CD14-positive monocyte (primary cell): ENCODE results near the gene PELI2. TPM values are rescaled to one million over a fixed set of nuclear protein-coding genes. Genes with fewer than 3 reads are reported as not detected.

Experiments used
- DNase-seq, 3 donors: peaks; one replicate each; pipeline ENCODE4 v3.0.0-alpha.2; 2011 to 2022
- H2AFZ ChIP-seq: 2 replicates; pipeline ENCODE4 v1.6.0; 2012; ENCODE audit warnings: mild to moderate bottlenecking, low read depth, low read length, inconsistent platforms; ENCODE audit not compliant: insufficient read depth, poor library complexity, severe bottlenecking
- H3K27ac ChIP-seq, 2 donors: 1 replicate in 1 of 2; 2 replicates in 1 of 2; pipeline ENCODE4 v1.5.1; 2012 to 2013; ENCODE audit warnings: low read length in 2 of 2, control low read depth in 1 of 2, inconsistent platforms in 1 of 2, low read depth in 1 of 2, mild to moderate bottlenecking in 1 of 2
- H3K27me3 ChIP-seq, 2 donors: one replicate each; pipeline versions ENCODE4 v1.6.0 to v1.6.1; 2011 to 2013; ENCODE audit warnings: low read length in 2 of 2; ENCODE audit not compliant: control insufficient read depth in 2 of 2, insufficient read depth in 2 of 2
- H3K36me3 ChIP-seq, 2 donors: replicated peaks in 1 of 2; 1 replicate in 1 of 2; 2 replicates in 1 of 2; pipeline versions ENCODE4 v1.5.1 to v1.6.1; 2012 to 2013; ENCODE audit warnings: low read length in 2 of 2, control low read depth in 1 of 2, inconsistent platforms in 1 of 2, mild to moderate bottlenecking in 1 of 2; ENCODE audit not compliant: insufficient read depth in 2 of 2, control insufficient read depth in 1 of 2
- H3K4me1 ChIP-seq, 2 donors: 1 replicate in 1 of 2; 2 replicates in 1 of 2; pipeline versions ENCODE4 v1.5.1 to v1.6.1; 2012 to 2013; ENCODE audit warnings: low read length in 2 of 2, control low read depth in 1 of 2, inconsistent platforms in 1 of 2, mild to moderate bottlenecking in 1 of 2, moderate library complexity in 1 of 2; ENCODE audit not compliant: insufficient read depth in 2 of 2, control insufficient read depth in 1 of 2
- H3K4me2 ChIP-seq: replicated peaks from 2 replicates; pipeline ENCODE3; 2012; ENCODE audit warnings: low read length, moderate library complexity, mild to moderate bottlenecking; ENCODE audit not compliant: poor library complexity, severe bottlenecking; ENCODE audit errors: extremely low read depth
- H3K4me3 ChIP-seq, 3 experiments: fragments of 200-600 bp in 1 of 3; sonication (generic) in 1 of 3; replicated peaks in 1 of 3; 1 replicate in 2 of 3; 2 replicates in 1 of 3; pipeline ENCODE4 v1.5.1; 2011 to 2013; ENCODE audit warnings: low read length in 3 of 3, mild to moderate bottlenecking in 3 of 3, control low read depth in 2 of 3, low read depth in 2 of 3, inconsistent platforms in 1 of 3, moderate library complexity in 1 of 3
- H3K79me2 ChIP-seq: 2 replicates; pipeline ENCODE4 v1.6.0; 2012; ENCODE audit warnings: mild to moderate bottlenecking, control low read depth, inconsistent platforms, low read length, moderate library complexity; ENCODE audit not compliant: insufficient read depth
- H3K9ac ChIP-seq: 2 replicates; pipeline ENCODE4 v1.6.0; 2017; ENCODE audit warnings: low read length, mild to moderate bottlenecking; ENCODE audit not compliant: insufficient read depth, poor library complexity, severe bottlenecking
- H3K9me3 ChIP-seq, 2 donors: replicated peaks in 1 of 2; 1 replicate in 1 of 2; 2 replicates in 1 of 2; pipeline versions ENCODE4 v1.5.1 to v1.6.1; 2012 to 2013; ENCODE audit warnings: low read length in 2 of 2, control low read depth in 1 of 2; ENCODE audit not compliant: control insufficient read depth in 1 of 2, insufficient read depth in 1 of 2
- H4K20me1 ChIP-seq: 2 replicates; pipeline ENCODE4 v1.6.0; 2012; ENCODE audit warnings: mild to moderate bottlenecking, low read length, control low read depth, moderate library complexity; ENCODE audit not compliant: insufficient read depth
- H3K27ac Mint-ChIP-seq, 7 donors: one replicate each; pipeline ENCODE4 v1.8.0; 2020; ENCODE audit warnings: mild to moderate bottlenecking in 7 of 7, mixed read lengths in 7 of 7, moderate library complexity in 6 of 7, inconsistent platforms in 2 of 7
- H3K27me3 Mint-ChIP-seq, 3 donors: one replicate each; pipeline ENCODE4 v1.8.0; 2021 to 2022; ENCODE audit warnings: low read depth in 3 of 3, mild to moderate bottlenecking in 3 of 3, mixed read lengths in 3 of 3, moderate library complexity in 3 of 3, inconsistent platforms in 1 of 3
- H3K36me3 Mint-ChIP-seq, 2 donors: one replicate each; pipeline ENCODE4 v1.8.0; 2020; ENCODE audit warnings: mixed read lengths in 2 of 2, inconsistent platforms in 1 of 2, mild to moderate bottlenecking in 1 of 2
- H3K4me1 Mint-ChIP-seq: one replicate; pipeline ENCODE4 v1.8.0; 2020; ENCODE audit warnings: mild to moderate bottlenecking, mixed read lengths
- H3K4me3 Mint-ChIP-seq, 2 donors: one replicate each; pipeline ENCODE4 v1.8.0; 2020; ENCODE audit warnings: mild to moderate bottlenecking in 2 of 2, mixed read lengths in 2 of 2, moderate library complexity in 1 of 2
- H3K9me3 Mint-ChIP-seq, 7 donors: one replicate each; pipeline ENCODE4 v1.8.0; 2020 to 2022; ENCODE audit warnings: mixed read lengths in 7 of 7, mild to moderate bottlenecking in 6 of 7, moderate library complexity in 6 of 7, inconsistent platforms in 2 of 7
- WGBS: methylation state at CpG from one replicate; pipeline ENCODE4 v1.1.5; 2013; ENCODE audit warnings: missing lambda C conversion rate; ENCODE audit not compliant: insufficient coverage; 5-methylcytosine and 5-hydroxymethylcytosine counted together
- intact Hi-C, 2 donors: fragments of 100-400 bp; cut with micrococcal nuclease; formaldehyde crosslinking; loops; one replicate each; pipeline versions ENCODE4 v1.15.0 to v1.15.1; 2023
- polyA plus RNA-seq, 3 donors: library from polyadenylated mRNA; depleted of rRNA in 1 of 3; unstranded in 2 of 3; stranded (reverse) in 1 of 3; fragments of 300-500 nt in 2 of 3; fragments of >200 nt in 1 of 3; fragmentation: Illumina TruSeq in 2 of 3; gene quantifications; 1 replicate in 2 of 3; 2 replicates in 1 of 3; pipeline ENCODE4 v1.2.3, GENCODE V29; 2012 to 2021
- TF ChIP-seq, protein P1 (sequence below): fragments of 200-600 bp; IDR thresholded peaks from one replicate; pipeline ENCODE4 v1.8.0; 2022; ENCODE audit warnings: antibody characterized with exemption, mild to moderate bottlenecking

PELI2 gene
- polyA plus RNA-seq, 3 donors: 10.1 to 35.8 (median 12.5) TPM

DNA sequence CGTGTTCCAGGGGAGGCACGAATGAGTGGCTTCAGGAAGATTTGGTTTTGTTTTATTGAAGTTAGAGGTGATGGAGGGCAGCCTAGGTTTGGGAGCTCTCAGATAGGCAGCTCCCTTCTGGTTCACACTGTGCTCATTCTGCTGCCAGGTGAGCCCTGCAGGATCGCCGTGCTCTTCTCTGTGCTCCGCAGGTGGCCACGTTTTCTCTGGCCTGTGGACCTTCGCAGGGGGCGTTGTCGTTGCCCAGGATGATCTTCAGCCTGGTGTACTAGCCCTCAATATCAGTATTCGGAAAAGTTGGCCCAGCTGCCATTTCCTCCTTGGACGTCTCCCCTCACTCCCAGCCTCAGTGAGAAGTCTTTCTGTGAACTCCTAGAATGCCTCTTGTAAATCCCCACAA is 69.5 kb downstream of the PELI2 start:
- H3K27ac Mint-ChIP-seq: peak overlapping the region in 1 of 7 donors; percentile 22
- no peak overlapping the region for H3K4me3 Mint-ChIP-seq
- H3K36me3 ChIP-seq: peaks cover 0 to 7% of the 10 kb centered on the region in 2 donors
- peaks cover 13 to 17% of the 10 kb centered on the region in 2 donors for H3K36me3 Mint-ChIP-seq
- H3K4me1 ChIP-seq: no peaks in the 10 kb centered on the region
- H3K4me1 Mint-ChIP-seq: no peaks in the 10 kb centered on the region
- 98% methylated on average over 10 of the region's 11 CpGs for WGBS
- H3K27me3 Mint-ChIP-seq: peaks cover 0 to 1% (median 0%) of the 10 kb centered on the region in 3 donors
- no peak overlapping the region for H3K4me2 ChIP-seq
- H3K9me3 ChIP-seq: no peaks in the 10 kb centered on the region
- intact Hi-C loops: no loop called here
- no peak overlapping the region for H2AFZ ChIP-seq
- no peaks in the 10 kb centered on the region for H3K27me3 ChIP-seq
- no peak overlapping the region for H3K4me3 ChIP-seq
- H3K27ac ChIP-seq: no peak overlapping the region
- DNase-seq: no peak
- TF ChIP-seq, protein P1, sequence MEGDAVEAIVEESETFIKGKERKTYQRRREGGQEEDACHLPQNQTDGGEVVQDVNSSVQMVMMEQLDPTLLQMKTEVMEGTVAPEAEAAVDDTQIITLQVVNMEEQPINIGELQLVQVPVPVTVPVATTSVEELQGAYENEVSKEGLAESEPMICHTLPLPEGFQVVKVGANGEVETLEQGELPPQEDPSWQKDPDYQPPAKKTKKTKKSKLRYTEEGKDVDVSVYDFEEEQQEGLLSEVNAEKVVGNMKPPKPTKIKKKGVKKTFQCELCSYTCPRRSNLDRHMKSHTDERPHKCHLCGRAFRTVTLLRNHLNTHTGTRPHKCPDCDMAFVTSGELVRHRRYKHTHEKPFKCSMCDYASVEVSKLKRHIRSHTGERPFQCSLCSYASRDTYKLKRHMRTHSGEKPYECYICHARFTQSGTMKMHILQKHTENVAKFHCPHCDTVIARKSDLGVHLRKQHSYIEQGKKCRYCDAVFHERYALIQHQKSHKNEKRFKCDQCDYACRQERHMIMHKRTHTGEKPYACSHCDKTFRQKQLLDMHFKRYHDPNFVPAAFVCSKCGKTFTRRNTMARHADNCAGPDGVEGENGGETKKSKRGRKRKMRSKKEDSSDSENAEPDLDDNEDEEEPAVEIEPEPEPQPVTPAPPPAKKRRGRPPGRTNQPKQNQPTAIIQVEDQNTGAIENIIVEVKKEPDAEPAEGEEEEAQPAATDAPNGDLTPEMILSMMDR: no peak
- peaks cover 39% of the 10 kb centered on the region for H3K79me2 ChIP-seq
- peaks cover 99% of the 10 kb centered on the region for H4K20me1 ChIP-seq
- no peak overlapping the region for H3K9ac ChIP-seq
- H3K9me3 Mint-ChIP-seq: peaks cover 0 to 3% (median 2%) of the 10 kb centered on the region in 7 donors

DNA sequence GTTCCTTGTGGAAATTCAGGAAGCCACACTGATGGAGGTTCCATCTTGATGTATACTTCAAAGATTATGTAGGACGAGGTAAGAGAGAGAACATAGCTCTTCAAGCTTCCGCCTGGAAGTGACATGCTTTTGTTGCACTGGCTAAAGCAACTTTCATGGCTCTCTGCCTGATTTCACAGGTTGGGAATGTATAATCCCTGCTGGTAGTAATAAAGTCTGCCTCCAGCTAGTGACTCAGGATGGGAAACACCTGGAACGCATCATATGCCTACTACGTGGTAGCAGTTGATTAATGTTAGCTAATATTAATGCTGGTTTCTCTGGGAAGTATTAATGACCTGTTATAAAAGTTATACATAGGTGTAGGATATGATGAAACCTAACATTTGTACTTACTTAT is 71.1 kb downstream of the PELI2 start:
- H3K9ac ChIP-seq: no peak overlapping the region
- H3K36me3 ChIP-seq: peaks cover 2 to 10% of the 10 kb centered on the region in 2 donors
- H3K79me2 ChIP-seq: peaks cover 41% of the 10 kb centered on the region
- TF ChIP-seq, protein P1: no peak
- H3K4me2 ChIP-seq: no peak overlapping the region
- peaks cover 0 to 3% (median 2%) of the 10 kb centered on the region in 7 donors for H3K9me3 Mint-ChIP-seq
- H3K9me3 ChIP-seq: no peaks in the 10 kb centered on the region
- no peak overlapping the region for H3K27ac ChIP-seq
- H3K36me3 Mint-ChIP-seq: peaks cover 11 to 17% of the 10 kb centered on the region in 2 donors
- peaks cover 0 to 1% (median 0%) of the 10 kb centered on the region in 3 donors for H3K27me3 Mint-ChIP-seq
- H3K27ac Mint-ChIP-seq: no peak overlapping the region
- H3K4me3 ChIP-seq: no peak overlapping the region
- H2AFZ ChIP-seq: no peak overlapping the region
- H3K4me3 Mint-ChIP-seq: no peak overlapping the region
- no peak for DNase-seq
- peaks cover 99% of the 10 kb centered on the region for H4K20me1 ChIP-seq
- H3K27me3 ChIP-seq: no peaks in the 10 kb centered on the region
- WGBS: 100% methylated on average over 2 of the region's 4 CpGs
- intact Hi-C loops: no loop called here
- peaks cover 9% of the 10 kb centered on the region for H3K4me1 Mint-ChIP-seq
- H3K4me1 ChIP-seq: peaks cover 5 to 6% of the 10 kb centered on the region in 2 donors
